Spinal cord (tissue), 10 donors: Measurements from ENCODE around the gene MARCHF3. TPM values are rescaled to one million over a fixed set of nuclear protein-coding genes. Genes with fewer than 3 reads are reported as not detected.
A peak's percentile ranks its signal among the peaks of the same experiment; 100 is the strongest.
"Not testable (repeated sequence)": the region's sequence is repeated elsewhere in the genome, so short reads cannot be mapped to it uniquely, and the experiment has no call there.

Source experiments
- DNase-seq, 6 donors: peaks; one replicate each; pipeline versions ENCODE4 v3.0.0 to v3.0.0-alpha.2; 2013 to 2015; ENCODE audit warnings: low spot score in 6 of 6, low read depth in 4 of 6
- H3K27ac ChIP-seq: one replicate; pipeline ENCODE4 v1.5.1; 2013; ENCODE audit warnings: low read depth, low read length, control low read depth
- H3K27me3 ChIP-seq: one replicate; pipeline ENCODE4 v1.6.1; 2013; ENCODE audit warnings: low read length; ENCODE audit not compliant: control insufficient read depth, insufficient read depth
- H3K36me3 ChIP-seq: one replicate; pipeline ENCODE4 v1.6.1; 2013; ENCODE audit warnings: low read length; ENCODE audit not compliant: control insufficient read depth, insufficient read depth
- H3K4me1 ChIP-seq: one replicate; pipeline ENCODE4 v1.6.1; 2013; ENCODE audit warnings: low read length; ENCODE audit not compliant: control insufficient read depth, insufficient read depth
- H3K4me3 ChIP-seq: one replicate; pipeline ENCODE4 v1.5.1; 2013; ENCODE audit warnings: low read depth, low read length, control low read depth
- H3K9me3 ChIP-seq: one replicate; pipeline ENCODE4 v1.6.1; 2013; ENCODE audit warnings: low read length; ENCODE audit not compliant: control insufficient read depth, insufficient read depth
- WGBS: methylation state at CpG from one replicate; pipeline ENCODE4 v1.1.5; 2013; ENCODE audit warnings: missing lambda C conversion rate; ENCODE audit not compliant: insufficient coverage; 5-methylcytosine and 5-hydroxymethylcytosine counted together
- polyA plus RNA-seq, 2 donors: library from polyadenylated mRNA; unstranded; fragments of 120-200 nt; gene quantifications; one replicate each; pipeline ENCODE4 v1.2.1, GENCODE V29; 2013; ENCODE audit not compliant: insufficient read length in 2 of 2
- total RNA-seq, 2 donors: library from RNA; depleted of rRNA in 1 of 2; stranded (reverse); fragments of 120-200 nt in 1 of 2; fragments of >200 nt in 1 of 2; gene quantifications; one replicate each; pipeline versions ENCODE4 v1.2.3 to v1.2.4, GENCODE V29; 2013 to 2014
- donor health status: healthy.

Gene MARCHF3
- total and polyA plus RNA-seq, 4 donors = 21.5 to 27.5 (median 23.8) TPM

- Histone ChIP-seq H3K4me1 (peaks cover 32% of the 10 kb centered on the region), H3K27ac (peak overlapping the region; percentile 3), H3K36me3 (peaks cover 4% of the 10 kb centered on the region), H3K4me3 (no peak overlapping the region), H3K9me3 (no peaks in the 10 kb centered on the region), H3K27me3 (no peaks in the 10 kb centered on the region)
- WGBS = 28% methylated on average over 7 of the region's 7 CpGs
- peak in 1 of 6 donors; percentile 48 for DNase-seq
These were observed 110.8 kb downstream of the MARCHF3 start for GRCh38 chr5:126919566-126919965.

- Histone ChIP-seq H3K9me3 (no peaks in the 10 kb centered on the region), H3K27ac (no peak overlapping the region), H3K27me3 (no peaks in the 10 kb centered on the region), H3K4me1 (peaks cover 32% of the 10 kb centered on the region), H3K4me3 (no peak overlapping the region), H3K36me3 (peaks cover 4% of the 10 kb centered on the region)
- no CpG with 5 or more reads among the region's 3 CpGs for WGBS
- DNase-seq = no peak
These were observed 111.8 kb downstream of the MARCHF3 start for GRCh38 chr5:126918615-126918957.

DNA sequence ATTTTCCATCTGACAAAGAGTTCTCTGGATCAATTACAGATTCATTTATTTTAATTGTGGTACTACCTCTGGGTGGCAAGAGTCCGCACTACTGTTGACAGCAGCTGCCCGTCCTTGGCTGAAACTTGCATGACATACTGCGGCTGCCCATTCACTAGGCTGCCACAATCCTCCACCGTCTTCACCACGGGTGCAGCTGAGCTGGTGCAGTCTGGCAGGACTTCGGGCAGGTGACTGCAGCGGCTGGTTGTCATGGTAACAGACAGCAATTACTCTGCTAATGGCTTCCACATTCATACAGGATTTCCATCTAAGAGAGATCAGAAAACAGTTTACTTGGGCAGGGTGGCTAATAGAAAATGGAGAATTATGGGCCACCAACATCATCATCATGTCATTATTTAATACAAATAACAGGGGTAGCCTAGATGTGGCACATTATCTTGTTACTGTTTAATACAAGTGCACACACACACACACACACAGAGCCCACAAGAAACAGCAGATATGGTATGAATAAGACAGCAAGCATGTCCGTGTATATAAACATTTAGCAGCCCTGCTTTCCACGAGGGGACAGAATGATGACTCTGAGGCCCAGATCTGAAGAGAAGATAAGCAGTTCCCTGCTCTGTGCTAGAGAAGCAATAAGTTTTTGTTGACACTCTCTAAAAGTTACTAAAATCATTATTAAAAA lies 112.3 kb downstream of the MARCHF3 start:
- H3K36me3 ChIP-seq = peaks cover 4% of the 10 kb centered on the region
- no peaks in the 10 kb centered on the region for H3K9me3 ChIP-seq
- DNase-seq = peak in 3 of 6 donors; percentile 48 to 96 (median 72)
- peaks cover 32% of the 10 kb centered on the region for H3K4me1 ChIP-seq
- H3K27ac ChIP-seq = no peak overlapping the region
- WGBS = 20% methylated on average over 4 of the region's 9 CpGs
- no peaks in the 10 kb centered on the region for H3K27me3 ChIP-seq
- no peak overlapping the region for H3K4me3 ChIP-seq

DNA sequence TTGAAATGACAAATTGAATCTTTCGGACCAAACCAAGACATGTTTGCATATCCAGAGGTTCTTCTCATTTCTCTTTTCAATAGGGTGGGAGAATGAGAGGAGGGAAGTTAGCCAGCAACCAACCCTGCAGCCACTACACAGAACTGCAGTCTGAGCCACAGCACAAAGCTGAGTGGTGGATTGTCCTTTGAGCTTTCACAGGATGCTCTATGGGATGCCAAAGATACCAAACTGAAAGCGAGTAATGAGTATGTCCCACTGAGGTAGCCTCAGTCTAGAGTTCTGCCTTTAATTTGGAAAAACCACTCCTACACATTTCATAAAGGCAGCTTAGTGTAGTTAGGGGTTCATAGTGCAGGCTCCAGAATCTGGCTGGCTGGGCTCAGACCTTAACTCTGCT lies 114.9 kb downstream of the MARCHF3 start:
- no CpG with 5 or more reads among the region's 2 CpGs for WGBS

DNA sequence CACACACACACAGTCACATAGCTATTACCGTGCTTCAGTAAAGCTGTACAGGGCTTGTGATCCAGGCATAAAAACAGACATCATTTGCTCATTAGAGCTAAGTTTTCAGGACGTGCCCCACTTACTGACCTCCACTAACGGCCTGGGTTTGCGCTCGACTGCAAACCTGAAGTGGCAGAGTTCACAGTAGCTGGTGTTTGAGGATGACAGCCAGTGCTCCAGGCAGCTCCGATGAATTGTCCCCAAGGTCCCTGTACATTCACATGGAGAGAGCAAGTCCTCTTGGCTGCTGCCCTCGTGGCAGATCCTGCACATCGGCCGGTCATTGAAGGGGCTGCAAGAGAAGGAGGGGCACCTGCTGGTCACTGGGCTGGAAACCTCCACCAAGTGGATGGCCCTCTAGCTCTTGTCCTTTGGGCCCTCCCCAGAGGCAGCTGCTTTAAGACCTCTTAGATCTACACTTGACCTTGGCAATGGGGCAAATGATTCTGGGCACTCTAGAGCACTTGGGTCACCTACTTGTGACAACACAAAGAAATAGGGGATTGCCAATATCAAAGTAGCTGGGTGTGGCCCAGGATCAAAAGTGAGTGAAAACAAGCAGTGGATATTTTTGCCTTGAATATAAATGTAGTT lies 115.4 kb downstream of the MARCHF3 start:
- Histone ChIP-seq H3K27ac (no peak overlapping the region), H3K36me3 (peaks cover 4% of the 10 kb centered on the region), H3K9me3 (no peaks in the 10 kb centered on the region), H3K4me1 (peaks cover 13% of the 10 kb centered on the region), H3K4me3 (no peak overlapping the region), H3K27me3 (no peaks in the 10 kb centered on the region)
- DNase-seq = no peak
- 85% methylated on average over 5 of the region's 9 CpGs for WGBS

More for the DNA sequence above, 114.9 kb downstream of the MARCHF3 start:
- peaks cover 15% of the 10 kb centered on the region for H3K4me1 ChIP-seq
- no peak for DNase-seq
- no peaks in the 10 kb centered on the region for H3K27me3 ChIP-seq
- H3K36me3 ChIP-seq = peaks cover 4% of the 10 kb centered on the region
- no peak overlapping the region for H3K4me3 ChIP-seq
- no peak overlapping the region for H3K27ac ChIP-seq
- no peaks in the 10 kb centered on the region for H3K9me3 ChIP-seq

GRCh38 chr5:126912616-126913200 lies 117.7 kb downstream of the MARCHF3 start:
- no peaks in the 10 kb centered on the region for H3K27me3 ChIP-seq
- H3K4me1 ChIP-seq = peaks cover under 1% of the 10 kb centered on the region
- H3K4me3 ChIP-seq = no peak overlapping the region
- no peak overlapping the region for H3K27ac ChIP-seq
- no peaks in the 10 kb centered on the region for H3K9me3 ChIP-seq
- no peak for DNase-seq
- peaks cover 8% of the 10 kb centered on the region for H3K36me3 ChIP-seq
- WGBS = 60% methylated on average over 3 of the region's 6 CpGs

- Histone ChIP-seq H3K36me3 (peaks cover 8% of the 10 kb centered on the region), H3K27ac (no peak overlapping the region), H3K4me1 (no peaks in the 10 kb centered on the region), H3K9me3 (no peaks in the 10 kb centered on the region), H3K27me3 (no peaks in the 10 kb centered on the region), H3K4me3 (no peak overlapping the region)
- no peak for DNase-seq
- 40% methylated on average over 1 of the region's 3 CpGs for WGBS
These were observed 118.4 kb downstream of the MARCHF3 start for GRCh38 chr5:126911986-126912385.

DNA sequence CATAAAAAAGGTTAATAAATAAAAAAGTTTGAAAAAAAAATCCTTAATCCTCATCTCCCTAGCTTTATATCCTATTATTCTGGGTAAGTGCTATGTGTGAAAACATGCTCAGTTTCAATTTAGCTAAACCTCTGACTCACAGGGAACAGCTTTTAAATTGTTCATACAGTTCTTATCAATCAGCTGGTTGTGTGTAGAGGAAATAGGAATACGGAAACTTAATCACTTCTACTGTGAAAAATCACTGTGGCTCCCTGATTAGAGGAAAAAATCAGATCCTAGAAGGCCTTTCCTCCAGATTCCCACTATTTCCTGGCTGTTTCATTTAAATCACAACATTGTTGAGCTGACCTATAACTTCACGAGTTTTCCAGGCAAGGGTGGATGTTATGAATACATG lies 120.5 kb downstream of the MARCHF3 start:
- WGBS = no CpG with 5 or more reads among the region's 2 CpGs

GRCh38 chr5:126904407-126904806 lies 126.0 kb downstream of the MARCHF3 start:
- no CpG with 5 or more reads among the region's 1 CpG for WGBS
- not testable (repeated sequence) for H3K36me3 ChIP-seq, H3K4me1 ChIP-seq, H3K4me3 ChIP-seq, H3K27ac ChIP-seq, H3K9me3 ChIP-seq, DNase-seq, H3K27me3 ChIP-seq

More for the DNA sequence above, 120.5 kb downstream of the MARCHF3 start:
- no peaks in the 10 kb centered on the region for H3K27me3 ChIP-seq
- H3K27ac ChIP-seq = no peak overlapping the region
- DNase-seq = no peak
- no peak overlapping the region for H3K4me3 ChIP-seq
- H3K4me1 ChIP-seq = no peaks in the 10 kb centered on the region
- H3K9me3 ChIP-seq = no peaks in the 10 kb centered on the region
- peaks cover 6% of the 10 kb centered on the region for H3K36me3 ChIP-seq

DNA sequence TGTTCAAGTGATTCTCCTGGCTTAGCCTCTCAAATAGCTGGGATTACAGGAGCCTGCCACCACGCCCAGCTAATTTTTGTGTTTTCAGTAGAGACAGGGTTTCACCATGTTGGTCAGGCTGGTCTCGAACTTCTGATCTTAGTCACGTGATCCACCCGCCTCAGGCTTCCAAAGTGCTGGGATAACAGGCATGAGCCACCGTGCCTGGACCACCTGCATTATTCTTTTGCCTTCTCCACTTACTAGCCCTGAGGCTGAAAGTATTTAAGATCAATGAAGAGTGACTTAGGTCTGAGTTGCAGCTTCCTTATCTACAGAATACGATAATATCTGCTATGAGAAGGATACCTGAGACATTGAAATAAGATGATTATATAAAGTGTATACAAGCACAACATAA lies 129.6 kb downstream of the MARCHF3 start:
- no peak overlapping the region for H3K4me3 ChIP-seq
- H3K36me3 ChIP-seq = no peaks in the 10 kb centered on the region
- no peaks in the 10 kb centered on the region for H3K9me3 ChIP-seq
- no peaks in the 10 kb centered on the region for H3K27me3 ChIP-seq
- H3K27ac ChIP-seq = no peak overlapping the region
- H3K4me1 ChIP-seq = no peaks in the 10 kb centered on the region
- 100% methylated on average over 3 of the region's 6 CpGs for WGBS
- no peak for DNase-seq
